Adipocyte (in vitro differentiated cells): Measurements from ENCODE around the gene HSD17B14.
"Not testable (repeated sequence)": the region's sequence is repeated elsewhere in the genome, so short reads cannot be mapped to it uniquely, and the experiment has no call there.

Source experiments
- DNase-seq: peaks from one replicate; pipeline ENCODE4 v3.0.0-alpha.2; 2015; ENCODE audit warnings: low read depth
- H3K27me3 ChIP-seq: replicated peaks from 2 replicates; pipeline ENCODE4 v1.7.0; 2013; ENCODE audit warnings: mild to moderate bottlenecking, low read length, moderate library complexity; ENCODE audit not compliant: control insufficient read depth, insufficient read depth
- H3K36me3 ChIP-seq: 2 replicates; pipeline ENCODE4 v1.7.0; 2013; ENCODE audit warnings: low read length, mild to moderate bottlenecking, moderate library complexity; ENCODE audit not compliant: control insufficient read depth, insufficient read depth, severe bottlenecking
- H3K4me1 ChIP-seq: 2 replicates; pipeline ENCODE4 v1.7.0; 2013; ENCODE audit warnings: mild to moderate bottlenecking, low read length, moderate library complexity; ENCODE audit not compliant: control insufficient read depth, insufficient read depth
- H3K4me3 ChIP-seq: 2 replicates; pipeline ENCODE4 v1.7.0; 2013; ENCODE audit warnings: mild to moderate bottlenecking, low read length, moderate library complexity
- H3K9ac ChIP-seq: 2 replicates; pipeline ENCODE4 v1.7.0; 2013; ENCODE audit warnings: mild to moderate bottlenecking, low read length, moderate library complexity
- H3K9me3 ChIP-seq: 2 replicates; pipeline ENCODE4 v1.7.0; 2013; ENCODE audit warnings: mild to moderate bottlenecking, low read length, moderate library complexity; ENCODE audit not compliant: control insufficient read depth

The HSD17B14 gene

DNA sequence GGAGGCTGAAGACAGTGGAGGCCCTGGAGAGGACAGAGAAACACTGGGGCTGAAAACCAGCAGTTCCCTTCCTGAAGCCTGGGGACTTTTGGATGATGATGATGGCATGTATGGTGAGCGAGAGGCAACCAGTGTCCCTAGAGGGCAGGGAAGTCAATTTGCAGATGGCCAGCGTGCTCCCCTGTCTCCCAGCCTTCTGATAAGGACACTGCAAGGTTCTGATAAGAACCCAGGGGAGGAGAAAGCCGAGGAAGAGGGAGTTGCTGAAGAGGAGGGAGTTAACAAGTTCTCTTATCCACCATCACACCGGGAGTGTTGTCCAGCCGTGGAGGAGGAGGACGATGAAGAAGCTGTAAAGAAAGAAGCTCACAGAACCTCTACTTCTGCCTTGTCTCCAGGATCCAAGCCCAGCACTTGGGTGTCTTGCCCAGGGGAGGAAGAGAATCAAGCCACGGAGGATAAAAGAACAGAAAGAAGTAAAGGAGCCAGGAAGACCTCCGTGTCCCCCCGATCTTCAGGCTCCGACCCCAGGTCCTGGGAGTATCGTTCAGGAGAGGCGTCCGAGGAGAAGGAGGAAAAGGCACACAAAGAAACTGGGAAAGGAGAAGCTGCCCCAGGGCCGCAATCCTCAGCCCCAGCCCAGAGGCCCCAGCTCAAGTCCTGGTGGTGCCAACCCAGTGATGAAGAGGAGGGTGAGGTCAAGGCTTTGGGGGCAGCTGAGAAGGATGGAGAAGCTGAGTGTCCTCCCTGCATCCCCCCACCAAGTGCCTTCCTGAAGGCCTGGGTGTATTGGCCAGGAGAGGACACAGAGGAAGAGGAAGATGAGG is 37.4 kb upstream of the HSD17B14 start:
- Histone ChIP-seq H3K4me1 (peaks cover 38% of the 10 kb centered on the region), H3K9ac (peak overlapping the region; percentile 100), H3K9me3 (no peaks in the 10 kb centered on the region), H3K27me3 (no peaks in the 10 kb centered on the region), H3K36me3 (peaks cover 47% of the 10 kb centered on the region), H3K4me3 (peak overlapping the region; percentile 100)
- DNase-seq = no peak

DNA sequence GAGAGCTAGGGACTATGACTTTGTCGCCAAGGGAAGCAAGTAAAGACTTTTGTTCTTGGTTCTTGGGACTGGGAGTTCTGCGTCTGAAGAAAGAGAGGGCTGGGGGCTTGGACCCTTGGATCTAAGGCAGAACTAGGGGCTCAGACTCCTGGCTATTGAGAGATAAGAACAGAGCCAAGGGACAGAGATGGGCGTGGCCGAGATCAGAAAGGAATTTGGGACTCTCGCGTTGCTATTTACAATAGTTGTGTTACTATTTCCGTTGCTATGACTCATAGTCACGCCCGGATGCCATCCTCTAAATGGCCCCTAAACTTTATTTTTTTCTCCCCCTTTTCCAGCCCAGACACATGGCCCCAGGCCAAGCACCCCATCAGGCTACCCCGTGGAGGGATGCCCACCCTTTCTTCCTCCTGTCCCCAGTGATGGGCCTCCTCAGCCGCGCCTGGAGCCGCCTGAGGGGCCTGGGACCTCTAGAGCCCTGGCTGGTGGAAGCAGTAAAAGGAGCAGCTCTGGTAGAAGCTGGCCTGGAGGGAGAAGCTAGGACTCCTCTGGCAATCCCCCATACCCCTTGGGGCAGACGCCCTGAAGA is 36.7 kb upstream of the HSD17B14 start:
- peak; percentile 96 for DNase-seq
- Histone ChIP-seq H3K9me3 (no peaks in the 10 kb centered on the region), H3K9ac (peak overlapping the region; percentile 100), H3K4me1 (peaks cover 34% of the 10 kb centered on the region), H3K4me3 (peak overlapping the region; percentile 100), H3K36me3 (peaks cover 46% of the 10 kb centered on the region), H3K27me3 (no peaks in the 10 kb centered on the region)

DNA sequence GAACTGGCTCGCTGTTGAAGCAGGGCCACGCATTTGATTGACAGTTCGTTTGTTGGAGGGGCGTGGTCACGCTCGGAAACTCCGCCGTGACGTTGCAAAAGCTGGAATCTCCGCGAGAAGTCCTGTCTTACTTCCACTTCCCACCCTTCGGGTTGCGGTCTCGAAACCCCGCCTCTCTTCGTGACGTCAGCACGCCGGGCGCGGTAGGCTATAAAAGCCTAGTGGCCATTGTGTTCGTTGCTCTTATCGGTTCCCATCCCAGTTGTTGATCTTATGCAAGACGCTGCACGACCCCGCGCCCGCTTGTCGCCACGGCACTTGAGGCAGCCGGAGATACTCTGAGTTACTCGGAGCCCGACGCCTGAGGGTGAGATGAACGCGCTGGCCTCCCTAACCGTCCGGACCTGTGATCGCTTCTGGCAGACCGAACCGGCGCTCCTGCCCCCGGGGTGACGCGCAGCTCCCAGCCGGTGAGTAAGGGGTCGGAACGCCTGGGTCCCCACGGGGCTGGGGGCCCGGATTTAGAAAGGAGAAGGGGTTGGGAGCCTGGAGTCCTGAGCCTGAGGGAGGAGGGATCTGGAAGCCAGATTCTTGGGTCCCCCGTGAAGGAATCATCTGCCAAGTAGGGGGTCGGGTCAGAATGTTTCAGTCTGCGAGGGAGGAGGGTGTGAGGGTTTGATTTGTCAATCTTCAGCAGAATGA is 36.0 kb upstream of the HSD17B14 start, which contains the start of gene PPP1R15A:
PPP1R15A (plus strand) TSS at position 240 of the 702 bp plus-strand sequence. CDS start 813 bp downstream, outside the sequence.
- H3K9me3 ChIP-seq = no peaks in the 10 kb centered on the region
- H3K4me1 ChIP-seq = peaks cover 37% of the 10 kb centered on the region
- peak within 1 kb of the TSS; percentile 100 for H3K4me3 ChIP-seq
- peak; percentile 98 for DNase-seq
- H3K36me3 ChIP-seq = peaks cover 39% of the 10 kb centered on the region
- H3K9ac ChIP-seq = peak within 1 kb of the TSS; percentile 100
- H3K27me3 ChIP-seq = no peaks in the 10 kb centered on the region

DNA sequence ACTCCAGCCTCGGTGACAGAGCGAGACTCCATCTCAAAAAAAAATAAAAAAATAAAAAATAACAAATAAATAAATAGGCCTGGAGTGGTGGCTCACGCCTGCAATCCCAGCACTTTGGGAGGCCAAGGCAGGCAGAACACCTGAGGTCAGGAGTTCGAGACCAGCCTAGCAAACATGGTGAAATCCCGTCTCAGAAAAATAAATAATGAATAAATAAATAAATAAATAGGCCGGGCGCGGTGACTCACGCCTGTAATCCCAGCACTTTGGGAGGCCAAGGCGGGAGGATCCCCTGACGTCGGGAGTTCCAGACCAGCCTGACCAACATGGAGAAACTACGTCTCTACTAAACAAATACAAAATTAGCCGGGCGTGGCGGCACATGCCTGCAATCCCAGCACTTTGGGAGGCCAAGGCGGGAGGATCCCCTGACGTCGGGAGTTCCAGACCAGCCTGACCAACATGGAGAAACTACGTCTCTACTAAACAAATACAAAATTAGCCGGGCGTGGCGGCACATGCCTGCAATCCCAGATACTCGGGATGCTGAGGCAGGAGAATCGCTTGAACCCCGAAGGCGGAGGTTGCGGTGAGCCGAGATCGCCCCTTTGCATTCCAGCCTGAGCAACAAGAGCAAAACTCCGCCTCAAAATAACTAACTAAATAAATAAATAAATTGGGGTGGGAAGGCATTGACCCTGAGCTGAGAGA is 35.3 kb upstream of the HSD17B14 start:
- H3K27me3 ChIP-seq, DNase-seq, H3K9me3 ChIP-seq: not testable (repeated sequence)
- peaks cover 42% of the 10 kb centered on the region for H3K4me1 ChIP-seq
- peaks cover 33% of the 10 kb centered on the region for H3K36me3 ChIP-seq
- H3K4me3 ChIP-seq = peak overlapping the region; percentile 100
- H3K9ac ChIP-seq = peak overlapping the region; percentile 100

- H3K9ac ChIP-seq = no peak overlapping the region
- no peak for DNase-seq
- peaks cover 34% of the 10 kb centered on the region for H3K4me1 ChIP-seq
- H3K9me3 ChIP-seq = no peaks in the 10 kb centered on the region
- H3K36me3 ChIP-seq = peaks cover 20% of the 10 kb centered on the region
- H3K4me3 ChIP-seq = no peak overlapping the region
- H3K27me3 ChIP-seq = no peaks in the 10 kb centered on the region
Measured at GRCh38 chr19:48870048-48870447, 33.8 kb upstream of the HSD17B14 start.

GRCh38 chr19:48868114-48868886 is 32.0 kb upstream of the HSD17B14 start, which contains the start of gene PLEKHA4:
Gene PLEKHA4 (minus strand): TSS chr19:48868617. CDS start chr19:48867620, 997 bp downstream.
- H3K4me1 ChIP-seq = peaks cover 26% of the 10 kb centered on the region
- peaks cover 15% of the 10 kb centered on the region for H3K36me3 ChIP-seq
- no peaks in the 10 kb centered on the region for H3K9me3 ChIP-seq
- DNase-seq = peak; percentile 76
- H3K27me3 ChIP-seq = no peaks in the 10 kb centered on the region
- H3K4me3 ChIP-seq = peak within 1 kb of the TSS; percentile 84
- peak within 1 kb of the TSS; percentile 89 for H3K9ac ChIP-seq

DNA sequence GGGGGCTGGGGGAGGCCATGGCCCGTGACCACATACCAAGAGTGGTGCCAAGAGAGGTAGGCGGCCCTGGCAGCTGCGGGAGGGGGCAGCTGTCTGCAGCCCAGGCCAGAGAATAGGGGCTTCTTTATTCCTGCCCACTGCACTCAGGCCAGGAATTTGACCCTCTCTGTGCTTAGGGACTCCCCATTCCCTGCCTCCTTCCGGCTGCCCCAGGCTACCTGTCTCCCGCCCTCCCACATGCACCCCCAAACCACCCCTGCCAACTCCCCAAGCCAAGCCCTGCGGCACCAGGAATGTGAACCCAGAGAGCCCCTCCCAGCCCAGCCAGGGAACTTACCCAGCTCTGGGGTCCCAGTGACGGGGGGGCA is 31.4 kb upstream of the HSD17B14 start:
- Histone ChIP-seq H3K4me3 (peak overlapping the region; percentile 84), H3K4me1 (peaks cover 25% of the 10 kb centered on the region), H3K9me3 (no peaks in the 10 kb centered on the region), H3K9ac (peak overlapping the region; percentile 89), H3K27me3 (no peaks in the 10 kb centered on the region), H3K36me3 (peaks cover 13% of the 10 kb centered on the region)
- DNase-seq = no peak

- DNase-seq = peak; percentile 46
- H3K4me3 ChIP-seq = peak overlapping the region; percentile 84
Measured at GRCh38 chr19:48867123-48867745, 30.9 kb upstream of the HSD17B14 start.

GRCh38 chr19:48866692-48867091 is 30.4 kb upstream of the HSD17B14 start:
- H3K4me1 ChIP-seq = peaks cover 25% of the 10 kb centered on the region
- DNase-seq = no peak
- peaks cover 13% of the 10 kb centered on the region for H3K36me3 ChIP-seq
- H3K4me3 ChIP-seq = peak overlapping the region; percentile 84
- no peaks in the 10 kb centered on the region for H3K9me3 ChIP-seq
- H3K27me3 ChIP-seq = no peaks in the 10 kb centered on the region
- H3K9ac ChIP-seq = peak overlapping the region; percentile 89

More at GRCh38 chr19:48867123-48867745, 30.9 kb upstream of the HSD17B14 start:
- H3K9ac ChIP-seq = peak overlapping the region; percentile 89
- peaks cover 13% of the 10 kb centered on the region for H3K36me3 ChIP-seq
- H3K27me3 ChIP-seq = no peaks in the 10 kb centered on the region
- no peaks in the 10 kb centered on the region for H3K9me3 ChIP-seq
- peaks cover 25% of the 10 kb centered on the region for H3K4me1 ChIP-seq

DNA sequence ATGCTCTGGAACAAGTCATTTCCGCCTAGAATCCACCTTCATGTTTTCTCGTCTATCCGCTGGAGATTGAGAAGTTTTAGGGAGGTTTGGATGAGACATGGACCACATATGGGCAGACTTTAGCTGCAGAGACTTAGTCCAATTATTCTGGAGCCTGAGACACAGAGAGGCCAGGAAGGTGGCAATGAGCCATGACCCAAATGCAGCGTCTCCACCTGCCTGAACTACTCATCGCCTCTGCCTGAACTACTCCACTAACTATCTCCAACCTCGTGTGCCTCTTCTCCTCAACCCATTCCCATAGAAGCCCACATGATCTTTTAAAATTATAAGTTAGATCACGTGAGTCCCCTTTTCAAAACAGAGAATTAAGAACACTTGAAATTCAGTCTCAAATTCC is 26.5 kb upstream of the HSD17B14 start:
- Histone ChIP-seq H3K27me3 (no peaks in the 10 kb centered on the region), H3K9ac (no peak overlapping the region), H3K4me3 (no peak overlapping the region), H3K9me3 (no peaks in the 10 kb centered on the region), H3K4me1 (peaks cover 15% of the 10 kb centered on the region), H3K36me3 (peaks cover 37% of the 10 kb centered on the region)
- no peak for DNase-seq
